Sciatic nerve (tissue), 2 donors: ENCODE measurements around the gene QKI. TPM values are rescaled to one million over a fixed set of nuclear protein-coding genes. Genes with fewer than 3 reads are reported as not detected.
"Not testable (repeated sequence)": the region's sequence is repeated elsewhere in the genome, so short reads cannot be mapped to it uniquely, and the experiment has no call there.

Experiments used
- ATAC-seq: fragments of 200-7000 bp; cut with Tn5 transposase; one replicate; pipeline ENCODE4 v1.9.1; 2020; ENCODE audit warnings: mild to moderate bottlenecking, moderate library complexity
- DNase-seq: peaks from one replicate; pipeline ENCODE4 v3.0.0-alpha.2; 2020; ENCODE audit warnings: low spot score
- intact Hi-C: fragments of 100-400 bp; cut with DNase I; formaldehyde crosslinking; loops from one replicate; pipeline ENCODE4 v1.14.2; 2022
- total RNA-seq: library from RNA; stranded (reverse); fragmentation: NEBNext Ultra II Directional; extraction: Animal tissue kit (Norgen Biotek cat#: 25700); gene quantifications from one replicate; pipeline ENCODE4 v1.2.1, GENCODE V29; 2021
- donor health status: DM: no; HTN: no; CAD: no.
- donor health status: DM: no; HTN: no; CAD: no.

Gene QKI
- total RNA-seq, result 755 TPM

DNA sequence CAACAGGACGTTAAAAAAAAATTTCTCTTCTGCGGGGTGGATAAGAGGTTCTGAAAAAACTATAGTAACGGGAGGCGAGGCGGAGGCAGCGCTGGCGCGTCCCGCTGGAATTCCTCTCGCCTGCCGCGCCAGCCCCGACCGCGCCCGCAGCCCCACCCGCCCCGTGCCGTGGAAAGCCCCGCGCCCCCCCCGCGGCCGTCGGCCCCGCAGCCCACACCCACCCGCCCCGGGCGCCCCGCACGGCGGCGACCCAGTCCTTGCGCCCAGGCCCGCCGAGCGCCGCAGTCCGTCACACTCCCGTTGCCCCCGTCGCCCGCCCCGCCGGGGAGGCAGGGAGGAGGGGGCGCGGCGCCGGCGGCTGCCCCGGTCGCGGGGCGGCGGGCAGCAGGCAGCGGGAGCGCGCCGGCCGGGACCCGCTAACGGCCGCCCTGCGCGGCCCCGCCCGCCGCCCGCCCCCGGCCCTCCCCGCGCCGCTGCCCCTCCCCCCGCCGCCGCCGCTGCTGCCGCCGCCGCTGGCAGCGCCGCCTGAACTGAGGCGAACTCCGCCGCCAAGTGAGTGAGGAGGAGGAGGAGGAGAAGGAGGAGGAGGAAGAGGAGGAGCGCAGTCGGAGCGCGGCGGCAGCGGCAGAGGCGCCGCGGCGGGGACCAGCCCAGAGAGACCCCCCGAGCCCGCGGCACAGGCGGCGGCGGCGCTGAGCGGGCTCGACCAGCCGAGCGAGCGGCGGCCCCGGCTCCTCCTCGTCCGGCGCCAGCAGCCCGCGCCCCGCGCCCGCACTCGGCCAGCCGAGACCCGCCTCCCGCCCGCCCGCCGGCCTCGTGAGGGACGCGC, at the start of gene QKI:
TSS of gene QKI (plus strand) at position 602 of the 829 bp plus-strand sequence. CDS start 476 bp downstream, outside the sequence.
- ATAC-seq, result peak; percentile 65
- peak; percentile 93 for DNase-seq
- intact Hi-C loops, result no loop called here

DNA sequence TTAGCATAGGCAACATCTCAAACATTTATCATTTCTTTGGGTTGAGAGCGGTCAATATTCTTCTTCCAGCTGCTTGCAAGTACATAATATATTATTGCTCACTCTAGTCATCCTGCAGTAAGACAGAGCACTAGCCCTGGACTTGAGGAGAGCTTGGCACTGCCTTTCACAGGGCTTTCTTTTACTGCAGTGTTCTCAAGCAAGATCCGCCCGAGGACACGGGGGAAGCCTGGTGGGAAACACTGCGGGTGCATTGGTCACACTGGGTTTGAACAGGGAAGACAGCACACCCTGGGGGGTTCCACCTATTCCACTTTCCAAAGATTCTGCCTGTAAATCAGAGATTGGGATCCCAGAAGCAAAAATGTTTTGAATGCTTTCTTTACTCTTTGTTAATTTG, 48.2 kb upstream of the QKI start:
- DNase-seq (no peak), ATAC-seq (no peak)
- intact Hi-C loops, result no loop called here

- DNase-seq, result no peak
- no peak for ATAC-seq
These were observed 46.9 kb upstream of the QKI start for GRCh38 chr6:163367497-163368183.

DNA sequence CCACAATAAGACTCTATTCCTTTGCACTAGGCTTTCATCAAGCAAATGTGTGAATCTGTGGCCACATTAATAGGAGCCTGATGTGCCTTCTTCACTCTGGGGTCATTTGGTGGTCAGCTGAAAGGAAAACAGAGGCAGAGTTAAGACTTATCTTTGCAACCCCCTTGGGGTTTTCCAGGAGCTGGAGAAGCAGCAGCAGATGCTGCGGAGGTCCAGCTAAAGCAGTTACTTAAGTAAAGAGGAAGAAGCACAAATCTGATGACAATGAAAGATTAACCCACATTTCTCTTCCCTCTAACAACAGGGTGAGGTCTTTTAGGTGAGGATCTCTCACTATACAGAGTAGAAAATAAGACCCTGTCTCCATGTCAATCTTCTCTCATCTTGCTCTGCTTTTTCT, 45.4 kb upstream of the QKI start:
- intact Hi-C loops, result no loop called here
- ATAC-seq, result peak; percentile 50
- no peak for DNase-seq

More at GRCh38 chr6:163367497-163368183, 46.9 kb upstream of the QKI start:
- intact Hi-C loops, result no loop called here

- intact Hi-C loops, result no loop called here
- DNase-seq (no peak), ATAC-seq (peak; percentile 20)
These were observed 44.7 kb upstream of the QKI start for GRCh38 chr6:163369628-163370365.

GRCh38 chr6:163370464-163371117, 43.9 kb upstream of the QKI start:
- DNase-seq, result no peak
- no peak for ATAC-seq
- intact Hi-C loops, result no loop called here

- intact Hi-C loops, result no loop called here
- no peak for DNase-seq
- ATAC-seq, result no peak
These were observed 43.4 kb upstream of the QKI start for GRCh38 chr6:163371129-163371528.

DNA sequence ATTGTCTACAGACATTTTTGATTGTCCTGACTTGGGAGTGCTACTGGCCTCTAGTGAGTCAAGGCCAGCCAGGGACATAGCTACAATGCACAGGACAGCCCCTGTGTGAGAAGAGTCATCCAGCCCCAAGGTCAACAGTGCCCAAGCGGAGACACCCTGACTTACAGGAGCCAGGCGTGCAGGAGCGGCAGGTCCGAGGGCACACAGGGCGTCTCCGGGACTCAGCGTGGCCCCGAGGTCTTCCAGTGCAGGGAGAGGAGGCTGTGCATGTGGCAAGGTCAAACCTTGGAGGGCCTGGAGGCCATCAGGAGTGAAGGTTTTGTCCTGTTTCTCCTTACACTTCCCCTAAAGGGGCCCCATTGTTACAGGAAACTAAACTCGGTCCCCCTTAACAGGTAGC, 41.3 kb upstream of the QKI start:
- DNase-seq (no peak), ATAC-seq (no peak)
- intact Hi-C loops, result no loop called here

DNA sequence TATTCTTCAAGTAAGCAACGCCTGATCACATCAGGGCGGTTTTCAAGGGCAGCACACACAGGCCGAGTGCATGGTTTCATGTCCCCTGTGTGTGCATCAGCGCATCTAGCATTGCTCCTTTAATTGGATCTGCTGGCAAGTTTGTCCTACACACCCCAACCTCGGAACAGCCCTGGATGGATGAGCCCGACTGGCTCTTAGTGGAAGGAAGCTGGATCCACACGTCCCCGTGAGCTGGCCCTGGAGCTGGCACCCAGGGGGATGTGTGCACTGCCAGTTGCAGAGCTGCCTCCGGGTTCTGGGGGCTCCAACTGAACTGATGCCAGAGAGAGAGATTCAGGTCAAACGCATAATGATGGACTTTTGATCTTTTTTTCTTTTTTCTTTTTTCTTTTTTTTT, 39.2 kb upstream of the QKI start:
- intact Hi-C loops, result no loop called here
- no peak for ATAC-seq

GRCh38 chr6:163376187-163376586, 38.3 kb upstream of the QKI start:
- intact Hi-C loops, result no loop called here
- ATAC-seq (no peak), DNase-seq (no peak)

More for the DNA sequence above, 39.2 kb upstream of the QKI start:
- no peak for DNase-seq

- DNase-seq (no peak), ATAC-seq (no peak)
- intact Hi-C loops, result no loop called here
These were observed 37.0 kb upstream of the QKI start for GRCh38 chr6:163377561-163377960.

DNA sequence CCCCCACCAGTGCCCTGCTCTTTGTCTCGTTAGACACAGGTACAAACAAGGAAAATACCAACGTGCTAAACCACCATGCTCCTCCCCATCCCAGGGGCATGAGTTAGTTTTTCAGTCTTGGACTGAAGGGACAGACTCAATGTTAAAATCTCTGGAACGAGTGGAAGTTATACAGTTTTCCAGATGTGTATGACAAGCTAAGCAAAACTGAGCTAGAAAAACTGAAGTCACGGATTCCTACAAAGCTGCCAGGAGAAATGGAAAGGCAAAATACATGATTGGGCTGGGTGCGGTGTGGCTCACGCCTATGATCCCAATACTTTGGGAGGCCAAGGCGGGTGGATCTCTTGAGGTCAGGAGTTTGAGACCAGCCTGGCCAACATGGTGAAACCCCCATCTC, 34.3 kb upstream of the QKI start:
- no peak for ATAC-seq
- intact Hi-C loops, result no loop called here
- DNase-seq, result no peak

- DNase-seq (no peak), ATAC-seq (no peak)
- intact Hi-C loops, result no loop called here
These were observed 33.3 kb upstream of the QKI start for GRCh38 chr6:163381118-163381756.

- ATAC-seq, intact Hi-C loops, DNase-seq: not testable (repeated sequence)
These were observed 31.1 kb upstream of the QKI start for GRCh38 chr6:163383396-163383795.

GRCh38 chr6:163383912-163384311, 30.6 kb upstream of the QKI start:
- intact Hi-C loops, result no loop called here
- no peak for ATAC-seq
- DNase-seq, result no peak

DNA sequence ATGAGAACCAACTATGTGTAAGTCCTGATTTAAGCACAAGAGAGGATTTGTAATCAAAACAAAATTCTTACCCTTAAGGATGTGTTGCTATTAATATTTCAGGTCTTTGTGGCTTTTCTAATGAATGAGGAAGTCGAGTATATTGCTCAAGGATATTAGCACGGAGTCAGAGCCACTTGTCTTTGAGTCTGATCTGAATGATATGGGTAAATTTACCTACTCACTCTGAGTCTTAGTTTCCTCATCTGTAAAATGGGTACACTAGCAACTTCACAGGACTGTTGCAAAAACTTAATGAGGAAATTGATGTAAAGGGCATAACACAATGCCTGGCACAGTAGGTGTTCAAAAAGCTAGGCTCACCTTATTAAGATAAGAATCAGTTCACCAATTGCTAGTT, 30.0 kb upstream of the QKI start:
- intact Hi-C loops, result no loop called here
- no peak for ATAC-seq
- no peak for DNase-seq

- intact Hi-C loops, ATAC-seq, DNase-seq: not testable (repeated sequence)
These were observed 29.0 kb upstream of the QKI start for GRCh38 chr6:163385503-163385902.

GRCh38 chr6:163386329-163386908, 28.1 kb upstream of the QKI start:
- intact Hi-C loops, result no loop called here
- ATAC-seq, result peak; percentile 50
- DNase-seq, result no peak
